MCF 10A (cell line): ENCODE data around the gene CELF5. TPM values are rescaled to one million over a fixed set of nuclear protein-coding genes. Genes with fewer than 3 reads are reported as not detected.

Experiments
- BruUV-seq: library from RNA; stranded (reverse); fragments of 400-500 nt; replicated peaks from 2 replicates; lab custom pipeline; 2021; lab: Mats Ljungman, UMichigan
- CTCF ChIA-PET: fragments of 300-600 bp; sonication (Branson Sonifier 250); formaldehyde crosslinking; extraction: SDS; loops from one replicate; lab custom pipeline; 2021; ENCODE audit warnings: antibody characterized with exemption, inconsistent platforms; lab: Yijun Ruan, JAX
- POLR2A ChIA-PET: fragments of 300-600, 350-650 bp; sonication (Branson Sonifier 250); formaldehyde crosslinking; extraction: SDS; loops from one replicate; lab custom pipeline; 2020; ENCODE audit warnings: antibody characterized with exemption, inconsistent platforms; lab: Yijun Ruan, JAX
- DNase-seq: peaks from one replicate; pipeline ENCODE4 v3.0.0-alpha.2; 2018; ENCODE audit not compliant: unreplicated experiment
- H3K27ac Mint-ChIP-seq: one replicate; pipeline ENCODE4 v1.8.0; 2022; ENCODE audit warnings: mild to moderate bottlenecking, low read depth, mixed read lengths; ENCODE audit not compliant: unreplicated experiment
- H3K27me3 Mint-ChIP-seq: one replicate; pipeline ENCODE4 v1.8.0; 2022; ENCODE audit warnings: mixed read lengths; ENCODE audit not compliant: insufficient read depth, unreplicated experiment
- H3K36me3 Mint-ChIP-seq: one replicate; pipeline ENCODE4 v1.8.0; 2022; ENCODE audit warnings: mild to moderate bottlenecking, moderate library complexity, mixed read lengths; ENCODE audit not compliant: insufficient read depth, unreplicated experiment
- H3K4me1 Mint-ChIP-seq: one replicate; pipeline ENCODE4 v1.8.0; 2022; ENCODE audit warnings: mixed read lengths; ENCODE audit not compliant: insufficient read depth, unreplicated experiment
- H3K4me3 Mint-ChIP-seq: one replicate; pipeline ENCODE4 v1.8.0; 2022; ENCODE audit warnings: mild to moderate bottlenecking, moderate library complexity, mixed read lengths; ENCODE audit not compliant: unreplicated experiment
- H3K9me3 Mint-ChIP-seq: one replicate; pipeline ENCODE4 v1.8.0; 2022; ENCODE audit warnings: mixed read lengths; ENCODE audit not compliant: unreplicated experiment
- intact Hi-C: fragments of 100-400 bp; cut with micrococcal nuclease; formaldehyde crosslinking; loops from 2 replicates; pipeline ENCODE4 v1.14.1; 2022
- total RNA-seq: library from RNA; stranded (reverse); gene quantifications from 2 replicates; pipeline ENCODE4 v1.2.3, GENCODE V29; 2022
- TF ChIP-seq, protein P1 (sequence below): fragments of 200-600 bp; IDR thresholded peaks from one replicate; pipeline ENCODE4 v1.8.0; 2022; ENCODE audit warnings: antibody characterized with exemption, mild to moderate bottlenecking; ENCODE audit not compliant: unreplicated experiment

Gene CELF5
- total RNA-seq, 1 experiment from 2014 or later: 0.30 TPM

DNA sequence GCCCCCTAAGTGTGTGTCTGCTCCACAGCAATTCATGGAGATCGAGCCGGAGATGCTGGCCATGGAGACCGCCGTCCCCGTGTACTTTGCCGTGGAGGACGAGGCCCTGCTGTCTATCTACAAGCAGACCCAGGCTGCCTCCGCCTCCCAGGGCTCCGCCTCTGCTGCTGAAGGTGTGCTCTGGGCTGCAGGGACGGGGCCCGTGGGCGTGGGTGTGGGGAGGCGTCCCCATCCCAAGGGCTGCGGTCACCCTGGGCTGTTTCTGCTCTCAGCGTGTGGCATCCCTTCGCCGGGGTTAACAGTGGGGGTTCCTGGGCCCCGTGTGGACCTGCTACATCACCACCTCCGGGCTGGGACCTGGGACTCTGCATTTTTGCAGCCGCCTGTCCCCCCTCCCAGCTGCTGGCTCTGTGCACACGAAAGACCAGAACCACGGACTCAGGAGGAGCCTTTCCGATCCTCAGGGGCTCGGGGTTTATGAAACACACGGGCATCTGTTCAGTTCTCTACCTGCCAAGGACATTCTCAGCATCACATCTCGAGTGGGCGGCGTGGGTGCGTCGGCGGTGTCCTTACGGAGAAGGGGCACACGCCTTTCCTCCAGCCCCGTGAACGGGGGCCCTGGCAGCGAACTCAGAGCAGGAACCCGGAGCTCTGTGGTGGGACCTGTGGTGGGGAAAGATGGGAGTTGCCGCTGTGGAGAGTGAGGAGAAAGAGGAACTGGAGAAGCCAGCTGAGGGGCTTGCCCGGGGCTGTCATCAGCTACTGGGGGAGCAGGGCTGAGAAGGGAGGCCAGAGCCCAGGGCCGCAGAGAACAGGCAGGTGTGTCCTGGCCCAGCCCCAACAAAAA is 31.0 kb upstream of the CELF5 start:
- peaks cover 20% of the 10 kb centered on the region for H3K36me3 Mint-ChIP-seq
- no peak overlapping the region for H3K4me3 Mint-ChIP-seq
- peaks cover 7% of the 10 kb centered on the region for H3K4me1 Mint-ChIP-seq
- no peak for DNase-seq
- H3K9me3 Mint-ChIP-seq: no peaks in the 10 kb centered on the region
- ChIA-PET POLR2A (no interaction called here), CTCF (interaction anchor here (0.6 to 1.0 kb wide), 3 partner anchors 95 to 118 kb away, joined by 3 read pairs; no protein-coding TSS in a partner anchor)
- no peak overlapping the region for H3K27ac Mint-ChIP-seq
- no TSS peak for BruUV-seq
- intact Hi-C loops: no loop called here
- TF ChIP-seq, protein P1, sequence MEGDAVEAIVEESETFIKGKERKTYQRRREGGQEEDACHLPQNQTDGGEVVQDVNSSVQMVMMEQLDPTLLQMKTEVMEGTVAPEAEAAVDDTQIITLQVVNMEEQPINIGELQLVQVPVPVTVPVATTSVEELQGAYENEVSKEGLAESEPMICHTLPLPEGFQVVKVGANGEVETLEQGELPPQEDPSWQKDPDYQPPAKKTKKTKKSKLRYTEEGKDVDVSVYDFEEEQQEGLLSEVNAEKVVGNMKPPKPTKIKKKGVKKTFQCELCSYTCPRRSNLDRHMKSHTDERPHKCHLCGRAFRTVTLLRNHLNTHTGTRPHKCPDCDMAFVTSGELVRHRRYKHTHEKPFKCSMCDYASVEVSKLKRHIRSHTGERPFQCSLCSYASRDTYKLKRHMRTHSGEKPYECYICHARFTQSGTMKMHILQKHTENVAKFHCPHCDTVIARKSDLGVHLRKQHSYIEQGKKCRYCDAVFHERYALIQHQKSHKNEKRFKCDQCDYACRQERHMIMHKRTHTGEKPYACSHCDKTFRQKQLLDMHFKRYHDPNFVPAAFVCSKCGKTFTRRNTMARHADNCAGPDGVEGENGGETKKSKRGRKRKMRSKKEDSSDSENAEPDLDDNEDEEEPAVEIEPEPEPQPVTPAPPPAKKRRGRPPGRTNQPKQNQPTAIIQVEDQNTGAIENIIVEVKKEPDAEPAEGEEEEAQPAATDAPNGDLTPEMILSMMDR: no peak
- no peaks in the 10 kb centered on the region for H3K27me3 Mint-ChIP-seq

DNA sequence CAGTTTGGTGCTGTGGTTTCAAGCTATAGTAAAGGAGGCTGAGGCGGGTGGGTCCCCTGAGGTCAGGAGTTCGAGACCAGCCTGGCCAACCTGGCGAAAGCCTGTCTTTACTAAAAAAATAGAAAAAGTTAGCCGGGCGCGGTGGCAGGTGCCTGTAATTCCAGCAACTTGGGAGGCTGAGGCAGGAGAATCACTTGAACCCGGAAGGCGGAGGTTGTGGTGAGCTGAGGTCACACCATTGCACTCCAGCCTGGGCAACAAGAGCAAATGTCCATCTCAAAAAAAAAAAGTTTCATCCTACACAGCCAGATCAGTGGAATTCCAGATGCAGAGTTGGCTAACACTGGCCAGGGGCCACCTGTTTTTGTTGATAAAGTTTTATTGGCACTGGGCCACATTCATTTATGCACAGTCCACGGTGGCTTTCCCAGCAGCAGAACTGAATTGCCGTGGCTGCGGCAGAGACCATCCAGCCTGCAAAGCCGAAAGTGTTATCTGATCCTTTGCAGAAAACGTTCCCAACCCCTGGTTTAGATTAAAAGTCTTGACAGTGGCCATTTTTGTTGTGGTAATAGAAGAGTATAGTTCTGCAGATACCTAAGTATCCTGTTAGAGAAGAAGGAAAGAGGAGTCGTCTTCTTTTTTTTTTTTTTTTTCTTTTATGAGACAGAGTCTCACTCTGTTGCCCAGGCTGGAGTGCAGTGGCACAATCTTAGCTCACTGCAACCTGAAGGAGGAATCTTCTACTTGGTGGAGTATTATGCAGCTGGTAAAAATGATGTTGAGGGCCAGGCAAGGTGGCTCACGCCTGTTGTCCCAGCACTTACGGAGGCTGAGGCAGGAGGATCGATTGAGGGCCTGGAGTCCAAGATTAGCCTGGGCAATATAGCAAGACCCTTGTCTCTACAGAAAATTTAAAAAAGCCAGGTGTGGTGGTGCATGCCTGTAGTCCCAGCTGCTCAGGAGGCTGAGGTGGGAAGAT is 30.1 kb upstream of the CELF5 start:
- POLR2A ChIA-PET: interaction anchor here (1.2 kb wide), 1 partner anchor 10 kb away, joined by 3 read pairs; no protein-coding TSS in a partner anchor
- Mint-ChIP-seq H3K4me1 (peaks cover 5% of the 10 kb centered on the region), H3K4me3 (no peak overlapping the region), H3K36me3 (peaks cover 20% of the 10 kb centered on the region), H3K9me3 (no peaks in the 10 kb centered on the region), H3K27me3 (no peaks in the 10 kb centered on the region), H3K27ac (no peak overlapping the region)
- no TSS peak for BruUV-seq
- TF ChIP-seq, protein P1: no peak
- CTCF ChIA-PET: interaction anchor here (0.6 to 1.0 kb wide), 4 partner anchors 29 to 119 kb away, joined by 3 read pairs; no protein-coding TSS in a partner anchor
- no peak for DNase-seq
- intact Hi-C loops: no loop called here

DNA sequence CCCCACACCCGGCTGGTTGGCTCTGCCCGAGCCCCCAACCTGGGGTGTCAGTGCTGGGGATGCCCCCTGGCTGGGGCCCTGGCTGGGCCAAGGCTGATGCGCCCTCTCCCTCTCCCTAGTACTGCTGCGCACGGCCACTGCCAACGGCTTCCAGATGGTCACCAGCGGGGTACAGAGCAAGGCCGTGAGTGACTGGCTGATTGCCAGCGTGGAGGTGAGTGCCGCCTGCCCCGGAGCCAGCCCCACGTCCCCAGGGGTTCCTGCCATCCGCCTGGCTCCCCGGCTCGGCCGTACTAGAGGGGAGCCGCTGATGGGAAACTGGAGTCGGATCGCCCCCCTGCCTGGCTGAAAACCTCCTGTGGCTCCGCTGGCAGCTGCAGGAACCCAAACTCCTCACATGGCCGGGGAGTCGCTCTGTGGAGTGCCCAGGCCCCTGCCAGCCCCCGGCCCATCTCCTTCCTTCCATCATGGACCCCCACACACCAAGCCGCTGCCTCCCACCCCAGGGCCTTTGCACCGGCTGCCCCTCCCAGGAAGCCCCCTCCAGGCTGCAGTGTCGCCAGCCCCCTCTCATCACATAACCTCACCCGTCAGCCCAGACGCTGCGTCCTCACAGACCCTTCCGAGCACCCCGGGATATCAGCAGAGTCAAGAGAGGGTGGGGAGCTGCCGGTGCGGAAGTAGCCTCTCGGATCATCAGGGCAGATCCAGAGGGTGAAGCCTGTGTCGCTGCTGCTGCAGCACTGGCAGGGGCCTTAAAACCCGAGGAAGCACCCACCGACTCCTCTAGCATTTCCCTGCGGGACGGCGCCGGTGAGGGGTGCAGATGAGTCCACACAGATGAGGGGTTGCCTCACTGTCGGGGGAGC is 28.2 kb upstream of the CELF5 start:
- no TSS peak for BruUV-seq
- Mint-ChIP-seq H3K9me3 (no peaks in the 10 kb centered on the region), H3K36me3 (peaks cover 27% of the 10 kb centered on the region), H3K4me3 (no peak overlapping the region), H3K27ac (no peak overlapping the region), H3K4me1 (peaks cover 5% of the 10 kb centered on the region), H3K27me3 (no peaks in the 10 kb centered on the region)
- ChIA-PET CTCF (no interaction called here), POLR2A (no interaction called here)
- DNase-seq: no peak
- TF ChIP-seq, protein P1: no peak
- intact Hi-C loops: no loop called here
